Measurements from ENCODE around the gene NFYA. TPM values are rescaled to one million over a fixed set of nuclear protein-coding genes. Genes with fewer than 3 reads are reported as not detected.

Gene NFYA
- total RNA-seq, 1 experiment from 2014 or later = 25.7 TPM

DNA sequence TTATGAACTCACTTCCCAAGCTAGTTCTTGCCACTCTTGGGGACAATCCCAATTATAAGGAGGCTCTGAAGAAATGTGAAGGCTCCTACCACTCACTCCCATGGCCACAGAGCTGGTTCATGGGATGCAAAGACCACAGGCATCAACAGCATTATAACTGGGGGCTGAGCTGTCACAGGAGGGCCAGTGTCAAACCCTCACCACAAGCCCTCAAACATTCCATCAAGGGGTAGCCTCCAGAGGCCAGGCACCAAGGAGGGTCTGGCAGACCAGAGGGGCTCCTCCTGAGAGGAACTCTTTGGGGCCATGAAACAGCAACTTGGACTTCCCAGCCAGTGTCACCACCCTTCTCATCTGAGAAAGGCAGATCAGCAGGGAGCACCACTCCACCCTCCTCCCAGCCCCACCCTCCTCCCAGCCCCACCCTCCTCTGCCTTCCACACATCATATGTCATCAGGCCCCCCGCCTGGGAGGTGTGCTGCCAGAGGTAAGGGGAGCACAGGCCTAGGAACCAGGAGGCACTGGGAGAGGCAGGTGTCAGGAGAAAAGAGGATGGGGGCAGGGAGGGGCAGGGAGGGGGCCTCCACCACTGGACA, 31.7 kb upstream of the NFYA start:
- Histone ChIP-seq H3K4me3 (ENCODE audit: low read depth, low read length) (no peak overlapping the region), H3K36me3 (ENCODE audit: control insufficient read depth, insufficient read depth, low read length) (no peaks in the 10 kb centered on the region), H3K4me1 (peaks cover 72% of the 10 kb centered on the region), H3K27me3 (replicated peaks; ENCODE audit: control insufficient read depth, insufficient read depth, low read length) (no peaks in the 10 kb centered on the region), H3K9me3 (no peaks in the 10 kb centered on the region)
- H3K27ac Mint-ChIP-seq (ENCODE audit: unreplicated experiment) = peak overlapping the region; percentile 96
- POLR2A ChIA-PET = interaction anchor here (0.9 to 2.0 kb wide), 4 partner anchors 8 to 44 kb away, joined by 3 to 19 read pairs (median 10); partner anchors contain the start of genes NFYA and OARD1
- no TSS peak for BruUV-seq (replicated peaks)
- H3K4me3 Mint-ChIP-seq (ENCODE audit: unreplicated experiment) = peak overlapping the region; percentile 63
- H3K4me1 Mint-ChIP-seq (ENCODE audit: low read depth, unreplicated experiment) = peaks cover 50% of the 10 kb centered on the region
- H3K27me3 Mint-ChIP-seq (ENCODE audit: insufficient read depth, unreplicated experiment) = no peaks in the 10 kb centered on the region
- intact Hi-C loops (cut with micrococcal nuclease; ENCODE audit: unreplicated experiment) = loop anchor here (1.0 to 2.0 kb wide), 5 partner anchors 8 to 44 kb away; partner anchors contain the start of genes NFYA and OARD1
- no peaks in the 10 kb centered on the region for H3K9me3 Mint-ChIP-seq (ENCODE audit: unreplicated experiment)
- no peaks in the 10 kb centered on the region for H3K36me3 Mint-ChIP-seq (ENCODE audit: insufficient read depth, unreplicated experiment)
- TF ChIP-seq, protein P1, sequence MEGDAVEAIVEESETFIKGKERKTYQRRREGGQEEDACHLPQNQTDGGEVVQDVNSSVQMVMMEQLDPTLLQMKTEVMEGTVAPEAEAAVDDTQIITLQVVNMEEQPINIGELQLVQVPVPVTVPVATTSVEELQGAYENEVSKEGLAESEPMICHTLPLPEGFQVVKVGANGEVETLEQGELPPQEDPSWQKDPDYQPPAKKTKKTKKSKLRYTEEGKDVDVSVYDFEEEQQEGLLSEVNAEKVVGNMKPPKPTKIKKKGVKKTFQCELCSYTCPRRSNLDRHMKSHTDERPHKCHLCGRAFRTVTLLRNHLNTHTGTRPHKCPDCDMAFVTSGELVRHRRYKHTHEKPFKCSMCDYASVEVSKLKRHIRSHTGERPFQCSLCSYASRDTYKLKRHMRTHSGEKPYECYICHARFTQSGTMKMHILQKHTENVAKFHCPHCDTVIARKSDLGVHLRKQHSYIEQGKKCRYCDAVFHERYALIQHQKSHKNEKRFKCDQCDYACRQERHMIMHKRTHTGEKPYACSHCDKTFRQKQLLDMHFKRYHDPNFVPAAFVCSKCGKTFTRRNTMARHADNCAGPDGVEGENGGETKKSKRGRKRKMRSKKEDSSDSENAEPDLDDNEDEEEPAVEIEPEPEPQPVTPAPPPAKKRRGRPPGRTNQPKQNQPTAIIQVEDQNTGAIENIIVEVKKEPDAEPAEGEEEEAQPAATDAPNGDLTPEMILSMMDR (IDR thresholded peaks at IDR 0.05; ENCODE audit: insufficient read depth in 1 of 2, low read depth in 1 of 2, low read length in 1 of 2, severe bottlenecking in 1 of 2, unreplicated experiment in 1 of 2) = no peak
- CTCF ChIA-PET = interaction anchor here (0.6 to 2.5 kb wide), 13 partner anchors 12 to 195 kb away, joined by 3 to 19 read pairs (median 4); partner anchors contain the start of genes APOBEC2, NFYA and OARD1
- no peak for DNase-seq

DNA sequence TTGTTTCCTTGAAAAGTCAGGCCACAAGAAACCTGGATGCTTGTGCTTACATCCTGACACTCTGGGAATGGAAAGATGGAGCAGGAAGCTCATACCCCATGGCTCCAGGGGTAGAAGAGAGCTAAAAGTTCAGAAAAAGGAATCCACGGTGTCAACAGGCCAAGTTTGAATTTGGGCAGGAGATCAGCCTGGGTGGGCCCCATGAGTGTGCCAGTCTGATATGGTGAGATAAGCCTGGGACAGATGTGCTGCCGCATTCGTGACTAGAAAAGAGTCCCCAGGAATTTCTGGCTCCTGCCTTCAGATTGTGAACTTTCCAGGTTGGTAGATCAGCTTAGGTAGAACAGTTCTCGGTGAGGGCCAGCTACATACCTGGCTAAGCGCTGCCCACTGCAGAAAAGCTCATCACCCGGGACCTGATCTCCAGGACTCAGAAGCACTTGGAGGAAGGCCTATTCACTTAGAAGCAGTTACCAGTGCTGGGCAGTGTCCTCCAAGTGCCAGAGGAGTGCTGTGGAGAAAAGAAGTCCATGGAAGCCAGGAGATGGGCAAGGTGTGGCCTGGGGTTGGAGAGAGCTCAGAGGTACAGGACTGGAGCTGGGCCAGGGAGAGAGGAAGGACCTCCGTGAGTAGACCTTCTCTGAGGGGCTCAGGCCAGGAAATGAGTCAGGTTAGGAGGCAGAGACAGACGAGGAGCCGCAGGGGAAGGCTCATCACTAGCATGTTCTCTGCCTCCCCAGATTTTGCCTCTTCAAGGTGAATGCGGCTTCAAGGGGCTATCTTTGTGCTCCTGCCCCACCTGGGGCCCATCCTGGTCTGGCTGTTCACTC, 30.3 kb upstream of the NFYA start, which contains the start of gene TSPO2:
TSPO2 (plus strand) TSS at position 242 of the 830 bp plus-strand sequence; CDS start at position 761, 519 bp downstream.
- intact Hi-C loops (cut with micrococcal nuclease; ENCODE audit: unreplicated experiment) = no loop called here
- H3K9me3 Mint-ChIP-seq (ENCODE audit: unreplicated experiment) = no peaks in the 10 kb centered on the region
- H3K27ac Mint-ChIP-seq (ENCODE audit: unreplicated experiment) = peak within 1 kb of the TSS; percentile 66
- CTCF ChIA-PET = no interaction called here
- DNase-seq = no peak
- TF ChIP-seq, protein P1 (IDR thresholded peaks at IDR 0.05; ENCODE audit: insufficient read depth in 1 of 2, low read depth in 1 of 2, low read length in 1 of 2, severe bottlenecking in 1 of 2, unreplicated experiment in 1 of 2) = no peak
- no TSS peak for BruUV-seq (replicated peaks)
- H3K4me1 Mint-ChIP-seq (ENCODE audit: low read depth, unreplicated experiment) = peaks cover 51% of the 10 kb centered on the region
- Histone ChIP-seq H3K27me3 (replicated peaks; ENCODE audit: control insufficient read depth, insufficient read depth, low read length) (no peaks in the 10 kb centered on the region), H3K4me3 (ENCODE audit: low read depth, low read length) (no peak within 1 kb of the TSS), H3K36me3 (ENCODE audit: control insufficient read depth, insufficient read depth, low read length) (no peaks in the 10 kb centered on the region), H3K4me1 (peaks cover 79% of the 10 kb centered on the region), H3K9me3 (no peaks in the 10 kb centered on the region)
- no peaks in the 10 kb centered on the region for H3K36me3 Mint-ChIP-seq (ENCODE audit: insufficient read depth, unreplicated experiment)
- POLR2A ChIA-PET = no interaction called here
- no peaks in the 10 kb centered on the region for H3K27me3 Mint-ChIP-seq (ENCODE audit: insufficient read depth, unreplicated experiment)
- no peak within 1 kb of the TSS for H3K4me3 Mint-ChIP-seq (ENCODE audit: unreplicated experiment)

DNA sequence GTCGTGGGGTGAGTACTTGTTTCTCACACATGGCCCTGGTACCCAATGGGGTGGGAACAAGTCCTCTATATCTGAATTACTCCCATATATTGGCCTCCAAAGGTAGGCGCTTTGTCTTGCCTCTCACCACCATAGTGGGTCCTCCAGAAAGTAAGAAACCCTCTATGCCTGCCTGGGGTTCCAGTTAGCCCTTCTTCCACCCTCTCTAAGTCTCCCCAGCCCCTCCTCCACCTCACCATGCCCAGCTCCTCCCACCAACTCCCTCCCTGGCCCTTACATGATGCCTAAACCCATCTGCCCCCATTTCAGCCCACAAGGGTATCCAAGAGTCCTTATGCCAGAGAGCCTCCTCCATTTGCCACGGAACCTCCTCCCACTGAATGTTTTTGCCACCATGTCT, 29.6 kb upstream of the NFYA start:
- TF ChIP-seq, protein P1 (IDR thresholded peaks at IDR 0.05; ENCODE audit: insufficient read depth in 1 of 2, low read depth in 1 of 2, low read length in 1 of 2, severe bottlenecking in 1 of 2, unreplicated experiment in 1 of 2) = no peak
- Mint-ChIP-seq H3K4me1 (ENCODE audit: low read depth, unreplicated experiment) (peaks cover 58% of the 10 kb centered on the region), H3K36me3 (ENCODE audit: insufficient read depth, unreplicated experiment) (no peaks in the 10 kb centered on the region), H3K27me3 (ENCODE audit: insufficient read depth, unreplicated experiment) (no peaks in the 10 kb centered on the region), H3K27ac (ENCODE audit: unreplicated experiment) (peak overlapping the region; percentile 66), H3K9me3 (ENCODE audit: unreplicated experiment) (no peaks in the 10 kb centered on the region), H3K4me3 (ENCODE audit: unreplicated experiment) (no peak overlapping the region)
- no peak for DNase-seq
- Histone ChIP-seq H3K9me3 (no peaks in the 10 kb centered on the region), H3K4me3 (ENCODE audit: low read depth, low read length) (no peak overlapping the region), H3K4me1 (peaks cover 79% of the 10 kb centered on the region), H3K36me3 (ENCODE audit: control insufficient read depth, insufficient read depth, low read length) (no peaks in the 10 kb centered on the region), H3K27me3 (replicated peaks; ENCODE audit: control insufficient read depth, insufficient read depth, low read length) (no peaks in the 10 kb centered on the region)
- ChIA-PET CTCF (no interaction called here), POLR2A (no interaction called here)
- no TSS peak for BruUV-seq (replicated peaks)
- intact Hi-C loops (cut with micrococcal nuclease; ENCODE audit: unreplicated experiment) = no loop called here

Measured in Caco-2 (cell line).